ENCODE results near the gene EPX.

EPX gene

DNA sequence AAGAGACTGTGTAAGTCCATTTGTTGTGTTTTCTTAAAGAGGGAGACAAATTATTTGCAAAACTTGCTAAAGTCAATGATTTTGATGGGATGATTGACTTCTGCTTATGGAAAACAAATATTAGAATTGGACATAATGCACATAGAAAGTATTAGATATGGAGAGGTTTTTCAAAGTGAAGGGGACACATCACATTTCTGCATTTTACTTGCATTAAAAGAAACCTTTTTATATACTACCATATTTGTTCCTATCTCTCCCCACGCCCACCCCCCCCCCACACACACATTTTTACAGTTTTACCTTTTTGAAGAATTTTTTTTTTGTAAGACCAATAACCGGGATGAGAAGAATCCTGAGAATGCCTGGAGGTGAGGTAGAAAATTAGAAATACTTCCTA, 34.3 kb upstream of the EPX start:
- Histone ChIP-seq H3K9me3 (ENCODE audit: control insufficient read depth, low read length) (no peaks in the 10 kb centered on the region), H3K27me3 (ENCODE audit: control insufficient read depth, insufficient read depth, low read length, poor library complexity, severe bottlenecking) (peaks cover 72% of the 10 kb centered on the region), H3K4me3 (ENCODE audit: insufficient read depth, low read depth, low read length) (no peak overlapping the region), H3K27ac (ENCODE audit: insufficient read depth, low read depth, low read length, poor library complexity, severe bottlenecking) (no peak overlapping the region), H3K36me3 (ENCODE audit: control insufficient read depth, insufficient read depth, low read length) (no peaks in the 10 kb centered on the region), H3K4me1 (ENCODE audit: control insufficient read depth, insufficient read depth, low read length) (no peaks in the 10 kb centered on the region)
- WGBS, 2 experiments: 92% methylated on average over 1 of the region's 2 CpGs; no CpG with 5 or more reads in 1 of the 2 experiments

DNA sequence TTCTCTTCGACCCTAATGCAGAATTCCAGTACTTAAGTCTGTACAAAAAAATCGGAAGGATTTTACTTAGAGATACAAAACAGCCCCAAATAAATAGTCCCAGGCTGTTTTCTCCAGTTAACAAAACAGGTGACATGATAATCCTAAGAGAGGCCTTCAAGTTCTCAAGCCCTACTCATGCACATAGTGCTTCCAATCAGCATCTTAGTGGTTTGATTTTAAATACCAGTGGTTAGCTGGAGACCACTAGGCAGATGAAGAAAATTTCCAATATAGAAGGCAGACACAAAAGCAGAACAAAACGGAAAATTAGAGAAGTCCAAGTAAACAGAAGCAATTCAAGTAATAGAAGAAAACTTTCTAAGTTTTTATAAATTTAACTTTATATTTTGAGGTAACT, 31.0 kb upstream of the EPX start:
- Histone ChIP-seq H3K4me3 (ENCODE audit: insufficient read depth, low read depth, low read length) (no peak overlapping the region), H3K27me3 (ENCODE audit: control insufficient read depth, insufficient read depth, low read length, poor library complexity, severe bottlenecking) (peaks cover 56% of the 10 kb centered on the region), H3K9me3 (ENCODE audit: control insufficient read depth, low read length) (no peaks in the 10 kb centered on the region), H3K27ac (ENCODE audit: insufficient read depth, low read depth, low read length, poor library complexity, severe bottlenecking) (no peak overlapping the region), H3K36me3 (ENCODE audit: control insufficient read depth, insufficient read depth, low read length) (no peaks in the 10 kb centered on the region), H3K4me1 (ENCODE audit: control insufficient read depth, insufficient read depth, low read length) (no peaks in the 10 kb centered on the region)
- 87 to 92% methylated on average over 3 of the region's 3 CpGs for WGBS, 2 experiments

DNA sequence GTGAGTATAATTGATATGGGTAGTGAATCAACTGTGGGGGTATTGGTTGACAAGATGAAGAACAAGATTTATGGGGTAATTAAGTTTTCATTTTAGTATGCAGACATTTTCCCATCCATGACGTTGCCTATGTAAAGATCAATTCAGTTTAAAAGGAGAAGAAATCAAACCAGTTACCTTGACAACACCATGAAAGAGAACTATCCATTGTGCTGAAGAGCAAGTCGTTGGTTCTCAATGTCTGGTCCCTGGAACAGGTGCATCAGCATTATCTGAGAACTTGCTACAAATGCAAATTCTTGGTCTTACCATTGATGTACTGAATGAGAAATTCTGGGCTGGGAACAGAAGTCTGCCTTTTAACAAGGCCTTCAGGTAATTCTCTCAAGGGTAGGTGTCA, 26.5 kb upstream of the EPX start:
- H3K27me3 ChIP-seq (ENCODE audit: control insufficient read depth, insufficient read depth, low read length, poor library complexity, severe bottlenecking): peaks cover 34% of the 10 kb centered on the region
- no peaks in the 10 kb centered on the region for H3K9me3 ChIP-seq (ENCODE audit: control insufficient read depth, low read length)
- no peaks in the 10 kb centered on the region for H3K36me3 ChIP-seq (ENCODE audit: control insufficient read depth, insufficient read depth, low read length)
- H3K4me1 ChIP-seq (ENCODE audit: control insufficient read depth, insufficient read depth, low read length): no peaks in the 10 kb centered on the region
- 22 to 26% methylated on average over 2 of the region's 2 CpGs for WGBS, 2 experiments
- H3K27ac ChIP-seq (ENCODE audit: insufficient read depth, low read depth, low read length, poor library complexity, severe bottlenecking): no peak overlapping the region
- no peak overlapping the region for H3K4me3 ChIP-seq (ENCODE audit: insufficient read depth, low read depth, low read length)

DNA sequence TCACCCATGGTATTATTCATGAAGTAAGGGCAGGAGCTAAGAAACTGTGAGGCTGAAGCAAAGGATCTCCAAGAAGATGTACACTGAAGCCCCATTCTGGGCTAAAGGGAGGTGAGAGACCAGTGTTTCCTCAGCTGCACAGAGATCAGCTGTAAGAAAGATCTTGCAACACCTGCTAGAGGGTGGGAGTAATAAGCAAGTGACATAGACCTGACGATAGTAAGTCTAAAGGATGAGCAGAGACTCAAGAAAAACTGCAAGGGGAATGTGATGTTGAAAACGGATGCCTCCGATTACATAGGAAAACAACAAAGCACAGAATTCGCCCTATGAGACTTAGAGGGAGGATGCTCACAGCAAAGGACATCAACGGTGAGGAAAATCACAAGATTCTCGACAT, 25.8 kb upstream of the EPX start, which contains the start of gene OR4D2:
TSS of gene OR4D2 (plus strand) at position 301 of the 400 bp plus-strand sequence. CDS start 2,674 bp downstream, outside the sequence.
- WGBS, 2 experiments: 58 to 68% methylated on average over 6 of the region's 6 CpGs
- Histone ChIP-seq H3K36me3 (ENCODE audit: control insufficient read depth, insufficient read depth, low read length) (no peaks in the 10 kb centered on the region), H3K27me3 (ENCODE audit: control insufficient read depth, insufficient read depth, low read length, poor library complexity, severe bottlenecking) (peaks cover 31% of the 10 kb centered on the region), H3K9me3 (ENCODE audit: control insufficient read depth, low read length) (no peaks in the 10 kb centered on the region), H3K27ac (ENCODE audit: insufficient read depth, low read depth, low read length, poor library complexity, severe bottlenecking) (no peak within 1 kb of the TSS), H3K4me1 (ENCODE audit: control insufficient read depth, insufficient read depth, low read length) (no peaks in the 10 kb centered on the region), H3K4me3 (ENCODE audit: insufficient read depth, low read depth, low read length) (no peak within 1 kb of the TSS)

DNA sequence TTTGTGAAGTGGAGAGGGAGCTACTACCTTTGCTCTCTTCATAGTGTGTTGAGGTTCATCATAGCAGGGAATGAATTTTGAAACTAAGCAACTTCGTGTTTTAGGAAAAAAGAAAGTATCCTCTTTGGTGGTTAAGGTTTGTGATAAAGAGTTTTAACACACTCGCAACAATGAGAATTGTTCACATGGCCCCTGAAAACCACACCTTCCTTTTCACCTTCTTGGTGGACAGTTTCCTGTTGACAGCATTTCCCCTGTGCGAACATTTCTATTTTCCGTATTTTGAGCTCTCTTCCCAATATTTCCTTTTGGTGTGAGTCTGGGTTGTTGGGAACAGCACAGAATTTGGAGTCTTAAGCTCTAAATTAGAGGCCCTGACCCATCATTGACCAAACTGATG, 21.9 kb upstream of the EPX start:
- no peaks in the 10 kb centered on the region for H3K9me3 ChIP-seq (ENCODE audit: control insufficient read depth, low read length)
- peaks cover 17% of the 10 kb centered on the region for H3K27me3 ChIP-seq (ENCODE audit: control insufficient read depth, insufficient read depth, low read length, poor library complexity, severe bottlenecking)
- H3K27ac ChIP-seq (ENCODE audit: insufficient read depth, low read depth, low read length, poor library complexity, severe bottlenecking): no peak overlapping the region
- H3K36me3 ChIP-seq (ENCODE audit: control insufficient read depth, insufficient read depth, low read length): no peaks in the 10 kb centered on the region
- H3K4me1 ChIP-seq (ENCODE audit: control insufficient read depth, insufficient read depth, low read length): no peaks in the 10 kb centered on the region
- 72 to 76% methylated on average over 4 of the region's 4 CpGs for WGBS, 2 experiments
- H3K4me3 ChIP-seq (ENCODE audit: insufficient read depth, low read depth, low read length): no peak overlapping the region

DNA sequence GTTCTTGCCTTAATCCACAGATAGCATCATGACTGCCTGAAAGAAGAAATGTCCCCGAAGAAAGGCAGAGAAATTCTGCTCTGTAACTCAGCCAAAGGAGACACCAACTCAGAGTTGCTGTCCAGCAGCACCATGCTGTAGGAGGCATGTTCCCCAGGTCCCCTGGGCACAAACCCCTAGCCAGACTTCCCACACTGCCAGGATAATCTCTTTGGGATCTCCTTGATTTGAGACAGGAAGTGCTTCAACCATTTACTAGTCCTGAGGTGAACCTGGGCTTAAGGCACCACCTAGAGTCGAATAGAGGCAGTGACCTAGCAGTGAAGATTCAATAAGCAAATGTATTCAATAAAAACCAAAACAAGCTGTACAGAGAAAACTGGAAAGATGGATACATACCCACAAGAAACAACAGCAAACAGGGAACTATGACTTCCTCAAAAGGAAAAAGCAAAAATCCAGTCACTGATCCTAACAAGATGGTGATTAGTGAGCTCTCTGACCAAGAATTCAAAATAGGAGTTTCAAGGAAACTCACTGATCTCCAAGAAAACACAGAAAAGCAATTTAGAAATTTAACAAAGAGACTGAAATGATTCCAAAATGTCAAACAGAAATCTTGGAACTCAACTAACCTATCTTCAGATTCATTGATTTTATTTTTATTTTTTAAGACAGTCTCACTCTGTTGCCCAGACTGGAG, 20.0 kb upstream of the EPX start:
- peaks cover 14% of the 10 kb centered on the region for H3K27me3 ChIP-seq (ENCODE audit: control insufficient read depth, insufficient read depth, low read length, poor library complexity, severe bottlenecking)
- no peaks in the 10 kb centered on the region for H3K4me1 ChIP-seq (ENCODE audit: control insufficient read depth, insufficient read depth, low read length)
- no peaks in the 10 kb centered on the region for H3K36me3 ChIP-seq (ENCODE audit: control insufficient read depth, insufficient read depth, low read length)
- no peaks in the 10 kb centered on the region for H3K9me3 ChIP-seq (ENCODE audit: control insufficient read depth, low read length)
- H3K27ac ChIP-seq (ENCODE audit: insufficient read depth, low read depth, low read length, poor library complexity, severe bottlenecking): no peak overlapping the region
- WGBS, 2 experiments: 42 to 44% methylated on average over 2 of the region's 2 CpGs
- H3K4me3 ChIP-seq (ENCODE audit: insufficient read depth, low read depth, low read length): no peak overlapping the region

DNA sequence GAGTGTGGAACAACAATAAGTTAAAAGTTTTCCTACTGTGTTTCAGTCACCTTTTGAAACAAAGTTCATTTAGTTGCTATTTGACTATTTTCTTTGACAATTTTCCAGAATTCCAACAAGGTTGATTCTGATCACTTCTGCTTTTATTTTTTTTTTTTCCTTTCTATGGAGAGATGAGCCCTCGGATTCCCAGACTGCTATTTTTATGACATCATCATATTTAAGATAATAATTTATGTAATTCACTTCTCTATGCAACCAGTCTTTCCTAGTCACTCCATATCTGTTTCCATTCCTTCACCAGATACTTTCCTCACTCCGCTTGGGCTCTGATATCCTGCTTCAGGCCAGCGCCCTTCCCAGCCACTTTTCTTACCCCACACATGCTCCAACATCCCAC, 17.7 kb upstream of the EPX start:
- H3K27me3 ChIP-seq (ENCODE audit: control insufficient read depth, insufficient read depth, low read length, poor library complexity, severe bottlenecking): peaks cover 4% of the 10 kb centered on the region
- H3K27ac ChIP-seq (ENCODE audit: insufficient read depth, low read depth, low read length, poor library complexity, severe bottlenecking): no peak overlapping the region
- 64 to 70% methylated on average over 2 to 3 of the region's 3 CpGs for WGBS, 2 experiments
- H3K4me1 ChIP-seq (ENCODE audit: control insufficient read depth, insufficient read depth, low read length): no peaks in the 10 kb centered on the region
- no peaks in the 10 kb centered on the region for H3K9me3 ChIP-seq (ENCODE audit: control insufficient read depth, low read length)
- no peak overlapping the region for H3K4me3 ChIP-seq (ENCODE audit: insufficient read depth, low read depth, low read length)
- no peaks in the 10 kb centered on the region for H3K36me3 ChIP-seq (ENCODE audit: control insufficient read depth, insufficient read depth, low read length)

DNA sequence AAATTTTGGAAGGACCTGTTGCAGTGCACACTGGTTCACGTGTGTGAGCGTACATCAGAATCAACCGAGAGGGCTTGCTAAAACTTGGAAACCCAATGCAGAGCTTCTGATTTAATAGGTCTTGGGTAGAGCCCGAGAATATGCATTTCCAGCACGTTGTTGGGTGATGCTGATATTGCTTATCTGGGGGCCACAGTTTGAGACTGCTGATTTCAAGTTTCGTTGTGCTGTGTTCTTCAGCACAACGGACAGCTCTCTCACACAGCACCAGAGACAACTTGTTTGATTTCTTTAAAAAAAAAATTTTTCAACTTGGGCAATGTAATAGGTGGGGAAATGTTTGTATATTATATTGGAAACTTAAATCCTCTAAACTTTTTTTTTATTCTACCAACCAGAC, 16.3 kb upstream of the EPX start:
- 47 to 61% methylated on average over 6 to 7 of the region's 7 CpGs for WGBS, 2 experiments
- Histone ChIP-seq H3K27me3 (ENCODE audit: control insufficient read depth, insufficient read depth, low read length, poor library complexity, severe bottlenecking) (no peaks in the 10 kb centered on the region), H3K4me3 (ENCODE audit: insufficient read depth, low read depth, low read length) (no peak overlapping the region), H3K36me3 (ENCODE audit: control insufficient read depth, insufficient read depth, low read length) (no peaks in the 10 kb centered on the region), H3K4me1 (ENCODE audit: control insufficient read depth, insufficient read depth, low read length) (no peaks in the 10 kb centered on the region), H3K27ac (ENCODE audit: insufficient read depth, low read depth, low read length, poor library complexity, severe bottlenecking) (no peak overlapping the region), H3K9me3 (ENCODE audit: control insufficient read depth, low read length) (no peaks in the 10 kb centered on the region)

DNA sequence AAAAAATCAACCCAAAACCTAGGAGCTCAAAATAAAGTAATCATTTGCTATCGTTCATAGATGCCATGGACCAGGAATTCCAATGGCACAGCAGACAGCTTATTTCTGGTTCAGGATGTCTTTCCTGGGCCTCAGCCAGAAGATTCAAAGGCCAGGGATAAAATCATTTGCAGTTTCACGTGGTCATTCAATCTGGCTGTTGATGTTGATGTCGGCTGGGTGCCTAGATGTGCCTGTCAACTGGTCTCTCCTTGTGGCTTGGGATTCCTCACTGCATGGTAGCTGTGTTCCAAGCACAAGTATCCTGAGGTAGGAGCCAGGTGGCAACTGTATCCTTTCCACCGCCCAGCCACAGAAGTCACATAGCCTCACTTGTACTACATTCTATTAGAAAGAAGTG, 10.7 kb upstream of the EPX start:
- no peaks in the 10 kb centered on the region for H3K4me1 ChIP-seq (ENCODE audit: control insufficient read depth, insufficient read depth, low read length)
- no peaks in the 10 kb centered on the region for H3K36me3 ChIP-seq (ENCODE audit: control insufficient read depth, insufficient read depth, low read length)
- 80 to 94% methylated on average over 4 of the region's 4 CpGs for WGBS, 2 experiments
- H3K27ac ChIP-seq (ENCODE audit: insufficient read depth, low read depth, low read length, poor library complexity, severe bottlenecking): no peak overlapping the region
- no peak overlapping the region for H3K4me3 ChIP-seq (ENCODE audit: insufficient read depth, low read depth, low read length)
- H3K27me3 ChIP-seq (ENCODE audit: control insufficient read depth, insufficient read depth, low read length, poor library complexity, severe bottlenecking): no peaks in the 10 kb centered on the region
- no peaks in the 10 kb centered on the region for H3K9me3 ChIP-seq (ENCODE audit: control insufficient read depth, low read length)

DNA sequence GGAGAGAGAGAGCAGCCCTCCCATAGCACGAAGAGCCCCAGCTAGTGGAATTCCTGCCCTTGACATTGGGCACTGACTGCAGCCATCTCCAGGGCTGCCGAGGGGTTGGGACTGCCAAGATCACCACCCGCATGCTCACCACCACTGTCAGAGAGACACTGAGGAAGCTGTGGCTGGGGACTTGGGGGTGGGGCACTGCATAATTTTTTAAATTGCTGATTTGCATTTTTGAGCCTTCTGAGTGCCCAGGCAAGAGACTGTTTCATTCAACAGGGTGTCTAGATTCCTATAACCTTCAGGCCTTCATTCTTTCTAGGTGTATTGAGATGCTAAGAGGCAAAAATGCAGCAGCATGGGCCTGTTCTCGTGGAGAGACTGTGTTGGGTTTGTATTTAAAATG, 9.0 kb upstream of the EPX start:
- Histone ChIP-seq H3K36me3 (ENCODE audit: control insufficient read depth, insufficient read depth, low read length) (no peaks in the 10 kb centered on the region), H3K27ac (ENCODE audit: insufficient read depth, low read depth, low read length, poor library complexity, severe bottlenecking) (no peak overlapping the region), H3K27me3 (ENCODE audit: control insufficient read depth, insufficient read depth, low read length, poor library complexity, severe bottlenecking) (no peaks in the 10 kb centered on the region), H3K4me3 (ENCODE audit: insufficient read depth, low read depth, low read length) (no peak overlapping the region), H3K4me1 (ENCODE audit: control insufficient read depth, insufficient read depth, low read length) (no peaks in the 10 kb centered on the region), H3K9me3 (ENCODE audit: control insufficient read depth, low read length) (no peaks in the 10 kb centered on the region)
- WGBS, 2 experiments: 90 to 95% methylated on average over 4 of the region's 4 CpGs

All from ectodermal cell (in vitro differentiated cells).